AG04450 (cell line): ENCODE data around the gene BRD3. TPM values are rescaled to one million over a fixed set of nuclear protein-coding genes. Genes with fewer than 3 reads are reported as not detected.

Experiments
- CTCF ChIA-PET: fragments of 300-600, 350-600 bp; formaldehyde crosslinking; extraction: SDS; loops from one replicate; lab custom pipeline; 2022; ENCODE audit warnings: antibody characterized with exemption, inconsistent platforms; lab: Charles Lee
- POLR2A ChIA-PET: fragments of 350-600 bp; formaldehyde crosslinking; extraction: SDS; loops from one replicate; lab custom pipeline; 2021; ENCODE audit warnings: antibody characterized with exemption, inconsistent platforms; lab: Yijun Ruan, JAX
- DNase-seq: peaks from one replicate; pipeline ENCODE4 v3.0.0-alpha.2; 2011; ENCODE audit warnings: low read depth, low spot score
- H3K27ac ChIP-seq: one replicate; pipeline ENCODE4 v1.5.1; 2012; ENCODE audit warnings: low read depth, low read length, control low read depth
- H3K27me3 ChIP-seq: one replicate; pipeline ENCODE4 v1.6.0; 2012; ENCODE audit warnings: low read length; ENCODE audit not compliant: control insufficient read depth, insufficient read depth
- H3K4me3 ChIP-seq: 2 replicates; pipeline ENCODE4 v1.5.1; 2011; ENCODE audit warnings: mild to moderate bottlenecking, low read depth, low read length, control low read depth
- H3K9me3 ChIP-seq: 2 replicates; pipeline ENCODE4 v1.5.1; 2012; ENCODE audit warnings: low read length; ENCODE audit not compliant: control insufficient read depth, insufficient read depth
- polyA plus RNA-seq: library from polyadenylated mRNA; depleted of rRNA; stranded (reverse); fragments of >200 nt; gene quantifications from 2 replicates; pipeline ENCODE4 v1.2.3, GENCODE V29; 2011
- TF ChIP-seq, protein P1 (sequence below): IDR thresholded peaks from 2 replicates; pipeline ENCODE4 v1.5.1; 2011; ENCODE audit warnings: low read depth, low read length, control low read depth, inconsistent platforms

BRD3 gene
- polyA plus RNA-seq, 1 experiment = 7.1 TPM

GRCh38 chr9:134025606-134026541, 42.0 kb downstream of the BRD3 start:
- Histone ChIP-seq H3K27ac (peak overlapping the region; percentile 21), H3K9me3 (no peaks in the 10 kb centered on the region), H3K4me3 (peak overlapping the region; percentile 90), H3K27me3 (no peaks in the 10 kb centered on the region)
- DNase-seq = no peak
- ChIA-PET POLR2A (interaction anchor here (0.8 to 2.5 kb wide), 4 partner anchors 13 to 110 kb away, joined by 3 to 9 read pairs (median 6); partner anchors contain the start of gene WDR5), CTCF (interaction anchor here (0.7 to 3.2 kb wide), 6 partner anchors 32 to 245 kb away, joined by 3 to 20 read pairs (median 9); no protein-coding TSS in a partner anchor)
- TF ChIP-seq, protein P1, sequence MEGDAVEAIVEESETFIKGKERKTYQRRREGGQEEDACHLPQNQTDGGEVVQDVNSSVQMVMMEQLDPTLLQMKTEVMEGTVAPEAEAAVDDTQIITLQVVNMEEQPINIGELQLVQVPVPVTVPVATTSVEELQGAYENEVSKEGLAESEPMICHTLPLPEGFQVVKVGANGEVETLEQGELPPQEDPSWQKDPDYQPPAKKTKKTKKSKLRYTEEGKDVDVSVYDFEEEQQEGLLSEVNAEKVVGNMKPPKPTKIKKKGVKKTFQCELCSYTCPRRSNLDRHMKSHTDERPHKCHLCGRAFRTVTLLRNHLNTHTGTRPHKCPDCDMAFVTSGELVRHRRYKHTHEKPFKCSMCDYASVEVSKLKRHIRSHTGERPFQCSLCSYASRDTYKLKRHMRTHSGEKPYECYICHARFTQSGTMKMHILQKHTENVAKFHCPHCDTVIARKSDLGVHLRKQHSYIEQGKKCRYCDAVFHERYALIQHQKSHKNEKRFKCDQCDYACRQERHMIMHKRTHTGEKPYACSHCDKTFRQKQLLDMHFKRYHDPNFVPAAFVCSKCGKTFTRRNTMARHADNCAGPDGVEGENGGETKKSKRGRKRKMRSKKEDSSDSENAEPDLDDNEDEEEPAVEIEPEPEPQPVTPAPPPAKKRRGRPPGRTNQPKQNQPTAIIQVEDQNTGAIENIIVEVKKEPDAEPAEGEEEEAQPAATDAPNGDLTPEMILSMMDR = peak; percentile 37

DNA sequence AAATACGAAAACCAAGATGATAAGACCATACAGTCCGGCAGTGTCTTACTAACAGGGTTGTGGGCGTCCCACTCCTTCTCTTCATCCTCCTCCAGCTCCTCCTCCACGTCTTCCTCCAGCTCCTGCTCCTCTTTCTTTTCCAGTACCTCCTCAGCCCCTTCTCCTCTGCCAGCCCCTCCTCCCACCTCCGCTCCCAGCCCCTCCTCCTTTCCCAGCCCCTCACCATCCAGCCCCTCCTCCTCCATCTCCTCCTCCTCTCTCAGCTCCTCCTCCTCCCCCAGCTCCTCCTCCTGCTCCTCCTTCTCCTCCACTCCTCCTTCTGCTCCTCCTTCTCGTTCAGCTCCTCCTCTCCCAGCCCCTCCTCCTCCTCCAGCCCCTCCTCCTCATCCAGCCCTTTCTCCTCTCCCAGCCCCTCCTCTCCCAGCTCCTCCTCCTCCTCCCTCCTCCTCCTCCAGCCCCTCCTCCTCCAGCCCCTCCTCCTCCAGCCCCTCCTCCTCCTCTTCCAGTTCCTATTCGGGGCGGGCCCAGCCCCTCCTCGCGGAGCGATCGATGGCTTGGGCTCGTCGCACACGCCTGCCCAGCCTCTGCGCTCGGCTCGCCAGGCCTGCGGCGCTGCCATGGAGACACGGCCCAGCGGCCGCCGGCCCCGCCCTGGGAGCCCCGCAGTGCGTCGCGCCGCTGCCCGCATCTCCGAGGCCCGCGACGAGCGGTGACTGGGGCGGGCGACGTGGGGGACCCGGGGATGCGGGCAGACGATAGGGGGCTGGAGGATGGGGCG, 42.8 kb downstream of the BRD3 start, which contains the start of gene BRD3OS:
Gene BRD3OS, plus strand, starts transcription at position 654 of the 778 bp plus-strand sequence. CDS start 1,267 bp downstream, outside the sequence.
- H3K4me3 ChIP-seq = peak within 1 kb of the TSS; percentile 90
- peak within 1 kb of the TSS; percentile 31 for H3K27ac ChIP-seq
- CTCF ChIA-PET = interaction anchor here (0.6 to 3.2 kb wide), 7 partner anchors 27 to 242 kb away, joined by 3 to 20 read pairs (median 8); no protein-coding TSS in a partner anchor
- H3K9me3 ChIP-seq = no peaks in the 10 kb centered on the region
- H3K27me3 ChIP-seq = no peaks in the 10 kb centered on the region
- POLR2A ChIA-PET = interaction anchor here (0.8 to 2.5 kb wide), 6 partner anchors 14 to 243 kb away, joined by 3 to 9 read pairs (median 5); partner anchors contain the start of gene WDR5
- peak; percentile 100 for DNase-seq
- TF ChIP-seq, protein P1 = no peak

- POLR2A ChIA-PET = interaction anchor here (0.8 to 2.5 kb wide), 3 partner anchors 112 to 242 kb away, joined by 3 to 9 read pairs (median 6); partner anchors contain the start of gene WDR5
- no peaks in the 10 kb centered on the region for H3K27me3 ChIP-seq
- H3K4me3 ChIP-seq = peak overlapping the region; percentile 64
- H3K27ac ChIP-seq = peak overlapping the region; percentile 31
- CTCF ChIA-PET = interaction anchor here (0.9 to 3.2 kb wide), 5 partner anchors 27 to 242 kb away, joined by 3 to 20 read pairs (median 8); no protein-coding TSS in a partner anchor
- no peak for DNase-seq
- TF ChIP-seq, protein P1 = no peak
- no peaks in the 10 kb centered on the region for H3K9me3 ChIP-seq
These were observed 43.5 kb downstream of the BRD3 start for GRCh38 chr9:134024214-134024792.

DNA sequence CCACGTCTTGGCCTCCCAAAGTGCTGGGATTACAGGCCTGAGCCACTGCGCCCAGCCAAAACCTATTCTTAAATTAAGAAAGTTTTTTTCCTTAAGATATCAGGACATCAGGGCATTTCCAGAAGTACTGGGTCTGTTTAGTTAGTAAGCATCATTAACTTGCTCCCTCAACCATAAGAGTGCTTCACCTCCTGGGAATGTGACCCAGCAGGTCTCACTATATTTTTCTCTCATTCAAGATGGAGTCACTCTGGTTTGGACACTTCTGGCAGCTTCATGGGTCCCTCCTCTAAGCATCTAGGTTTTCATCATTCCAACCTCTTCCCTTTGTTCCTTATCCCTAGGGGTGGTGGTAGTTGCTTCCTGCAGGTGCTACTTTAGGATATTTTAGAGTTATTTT, 52.9 kb downstream of the BRD3 start:
- Histone ChIP-seq H3K27ac (no peak overlapping the region), H3K27me3 (no peaks in the 10 kb centered on the region), H3K4me3 (no peak overlapping the region), H3K9me3 (peaks cover 25% of the 10 kb centered on the region)
- CTCF ChIA-PET = no interaction called here
- POLR2A ChIA-PET = no interaction called here
- TF ChIP-seq, protein P1 = no peak
- no peak for DNase-seq
